ENCODE results near the gene TNKS1BP1. TPM values are rescaled to one million over a fixed set of nuclear protein-coding genes. Genes with fewer than 3 reads are reported as not detected.
A peak's percentile ranks its signal among the peaks of the same experiment; 100 is the strongest.

The TNKS1BP1 gene, protein sequence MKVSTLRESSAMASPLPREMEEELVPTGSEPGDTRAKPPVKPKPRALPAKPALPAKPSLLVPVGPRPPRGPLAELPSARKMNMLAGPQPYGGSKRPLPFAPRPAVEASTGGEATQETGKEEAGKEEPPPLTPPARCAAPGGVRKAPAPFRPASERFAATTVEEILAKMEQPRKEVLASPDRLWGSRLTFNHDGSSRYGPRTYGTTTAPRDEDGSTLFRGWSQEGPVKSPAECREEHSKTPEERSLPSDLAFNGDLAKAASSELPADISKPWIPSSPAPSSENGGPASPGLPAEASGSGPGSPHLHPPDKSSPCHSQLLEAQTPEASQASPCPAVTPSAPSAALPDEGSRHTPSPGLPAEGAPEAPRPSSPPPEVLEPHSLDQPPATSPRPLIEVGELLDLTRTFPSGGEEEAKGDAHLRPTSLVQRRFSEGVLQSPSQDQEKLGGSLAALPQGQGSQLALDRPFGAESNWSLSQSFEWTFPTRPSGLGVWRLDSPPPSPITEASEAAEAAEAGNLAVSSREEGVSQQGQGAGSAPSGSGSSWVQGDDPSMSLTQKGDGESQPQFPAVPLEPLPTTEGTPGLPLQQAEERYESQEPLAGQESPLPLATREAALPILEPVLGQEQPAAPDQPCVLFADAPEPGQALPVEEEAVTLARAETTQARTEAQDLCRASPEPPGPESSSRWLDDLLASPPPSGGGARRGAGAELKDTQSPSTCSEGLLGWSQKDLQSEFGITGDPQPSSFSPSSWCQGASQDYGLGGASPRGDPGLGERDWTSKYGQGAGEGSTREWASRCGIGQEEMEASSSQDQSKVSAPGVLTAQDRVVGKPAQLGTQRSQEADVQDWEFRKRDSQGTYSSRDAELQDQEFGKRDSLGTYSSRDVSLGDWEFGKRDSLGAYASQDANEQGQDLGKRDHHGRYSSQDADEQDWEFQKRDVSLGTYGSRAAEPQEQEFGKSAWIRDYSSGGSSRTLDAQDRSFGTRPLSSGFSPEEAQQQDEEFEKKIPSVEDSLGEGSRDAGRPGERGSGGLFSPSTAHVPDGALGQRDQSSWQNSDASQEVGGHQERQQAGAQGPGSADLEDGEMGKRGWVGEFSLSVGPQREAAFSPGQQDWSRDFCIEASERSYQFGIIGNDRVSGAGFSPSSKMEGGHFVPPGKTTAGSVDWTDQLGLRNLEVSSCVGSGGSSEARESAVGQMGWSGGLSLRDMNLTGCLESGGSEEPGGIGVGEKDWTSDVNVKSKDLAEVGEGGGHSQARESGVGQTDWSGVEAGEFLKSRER (N-terminal part only)
- polyA plus RNA-seq (2011; rRNA removed) (51.1 and 73.7 TPM in 2 replicates), polyA minus RNA-seq (2011; rRNA and poly(A)+ RNA removed) (60.0 and 61.6 TPM in 2 replicates)

DNA sequence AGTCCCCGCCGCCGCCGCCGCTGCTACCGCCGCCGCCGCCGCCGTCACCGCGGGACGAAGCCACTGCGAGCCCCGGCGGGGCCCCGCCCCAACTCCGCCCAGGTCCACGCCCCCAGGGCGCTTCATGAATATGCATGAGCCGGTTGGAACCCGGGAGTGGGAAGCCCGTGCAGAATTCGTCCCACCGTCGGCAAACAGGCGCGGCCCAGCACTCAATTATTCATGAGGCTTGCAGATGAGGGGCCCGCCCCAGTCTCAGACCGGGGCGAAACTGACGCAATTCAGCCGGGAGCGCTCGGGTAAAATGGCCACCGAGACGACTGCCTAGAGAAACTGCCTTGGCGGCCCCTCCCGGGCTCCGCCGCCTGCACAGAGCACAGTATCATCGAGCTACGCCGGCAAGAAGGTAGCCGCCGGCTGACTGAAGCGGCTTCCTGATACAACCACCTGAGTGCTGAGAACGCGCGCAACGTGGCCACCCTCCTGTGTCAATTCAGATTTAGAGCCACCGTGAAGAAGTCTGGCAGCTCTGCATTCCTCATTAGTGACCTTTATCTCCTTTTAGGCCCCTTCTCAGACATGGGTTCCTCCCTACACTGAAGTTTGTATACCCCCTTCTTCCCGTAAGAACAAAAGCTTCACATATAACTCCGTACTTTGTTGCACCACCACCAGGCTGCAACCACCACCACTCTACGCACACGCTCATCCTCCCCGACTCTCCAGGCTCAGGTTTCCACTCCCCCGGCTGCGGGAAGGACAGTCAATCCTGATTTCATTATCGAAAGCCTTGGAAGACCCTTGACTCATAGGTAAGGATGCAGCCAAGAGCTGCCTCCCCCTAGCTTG is at the start of gene TNKS1BP1:
Gene TNKS1BP1, minus strand, starts transcription at position 67 of the 849 bp plus-strand sequence. CDS start 3,067 bp downstream, outside the sequence.
- CTCF ChIA-PET = interaction anchor here (0.8 to 1.4 kb wide), 3 partner anchors 20 to 168 kb away, joined by 3 to 5 read pairs (median 4); no protein-coding TSS in a partner anchor
- H3K4me3 ChIP-seq (ENCODE audit: low read depth, low read length) = peak within 1 kb of the TSS; percentile 82
- peaks cover 32% of the 10 kb centered on the region for H3K36me3 ChIP-seq (ENCODE audit: control insufficient read depth, insufficient read depth, low read length)
- TF ChIP-seq, protein P1, sequence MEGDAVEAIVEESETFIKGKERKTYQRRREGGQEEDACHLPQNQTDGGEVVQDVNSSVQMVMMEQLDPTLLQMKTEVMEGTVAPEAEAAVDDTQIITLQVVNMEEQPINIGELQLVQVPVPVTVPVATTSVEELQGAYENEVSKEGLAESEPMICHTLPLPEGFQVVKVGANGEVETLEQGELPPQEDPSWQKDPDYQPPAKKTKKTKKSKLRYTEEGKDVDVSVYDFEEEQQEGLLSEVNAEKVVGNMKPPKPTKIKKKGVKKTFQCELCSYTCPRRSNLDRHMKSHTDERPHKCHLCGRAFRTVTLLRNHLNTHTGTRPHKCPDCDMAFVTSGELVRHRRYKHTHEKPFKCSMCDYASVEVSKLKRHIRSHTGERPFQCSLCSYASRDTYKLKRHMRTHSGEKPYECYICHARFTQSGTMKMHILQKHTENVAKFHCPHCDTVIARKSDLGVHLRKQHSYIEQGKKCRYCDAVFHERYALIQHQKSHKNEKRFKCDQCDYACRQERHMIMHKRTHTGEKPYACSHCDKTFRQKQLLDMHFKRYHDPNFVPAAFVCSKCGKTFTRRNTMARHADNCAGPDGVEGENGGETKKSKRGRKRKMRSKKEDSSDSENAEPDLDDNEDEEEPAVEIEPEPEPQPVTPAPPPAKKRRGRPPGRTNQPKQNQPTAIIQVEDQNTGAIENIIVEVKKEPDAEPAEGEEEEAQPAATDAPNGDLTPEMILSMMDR (IDR thresholded peaks at IDR 0.05; ENCODE audit: insufficient read depth, low read depth, low read length) = no peak
- DNase-seq (ENCODE audit: low read depth) = peak; percentile 88
- POLR2A ChIA-PET = interaction anchor here (0.6 to 0.7 kb wide), 2 partner anchors 32 to 70 kb away, joined by 4 to 6 read pairs; no protein-coding TSS in a partner anchor
- H3K27me3 ChIP-seq (ENCODE audit: control insufficient read depth, insufficient read depth, low read length) = no peaks in the 10 kb centered on the region

DNA sequence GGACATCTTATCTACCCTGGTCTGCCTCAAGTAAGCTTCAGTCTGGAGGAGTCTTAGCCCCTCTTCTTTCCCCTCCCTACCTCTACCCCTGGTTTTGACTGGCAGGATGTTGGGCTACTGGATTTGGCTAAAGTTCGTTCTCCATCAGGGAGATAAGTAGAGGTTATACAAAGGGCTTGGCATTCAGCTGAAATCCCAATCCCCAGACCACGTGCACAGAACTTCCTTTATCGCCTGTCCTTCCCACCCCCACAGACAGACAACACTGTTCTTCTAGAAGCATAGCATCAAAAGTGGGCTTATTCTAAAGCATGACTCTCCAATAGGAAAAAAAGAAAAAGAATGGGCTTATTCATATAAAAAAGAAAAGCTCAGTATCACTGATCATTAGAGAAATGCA is 48.4 kb upstream of the TNKS1BP1 start:
- POLR2A ChIA-PET = no interaction called here
- Histone ChIP-seq H3K27me3 (ENCODE audit: control insufficient read depth, insufficient read depth, low read length) (peaks cover 2% of the 10 kb centered on the region; the same call in 1 of the 2 replicates), H3K36me3 (ENCODE audit: control insufficient read depth, insufficient read depth, low read length) (no peaks in the 10 kb centered on the region), H3K4me3 (ENCODE audit: low read depth, low read length) (no peak overlapping the region)
- TF ChIP-seq, protein P1 (IDR thresholded peaks at IDR 0.05; ENCODE audit: insufficient read depth, low read depth, low read length) = no peak
- CTCF ChIA-PET = interaction anchor here (1.2 to 1.8 kb wide), 2 partner anchors 11 to 27 kb away, joined by 3 to 5 read pairs; no protein-coding TSS in a partner anchor
- no peak for DNase-seq (ENCODE audit: low read depth)

DNA sequence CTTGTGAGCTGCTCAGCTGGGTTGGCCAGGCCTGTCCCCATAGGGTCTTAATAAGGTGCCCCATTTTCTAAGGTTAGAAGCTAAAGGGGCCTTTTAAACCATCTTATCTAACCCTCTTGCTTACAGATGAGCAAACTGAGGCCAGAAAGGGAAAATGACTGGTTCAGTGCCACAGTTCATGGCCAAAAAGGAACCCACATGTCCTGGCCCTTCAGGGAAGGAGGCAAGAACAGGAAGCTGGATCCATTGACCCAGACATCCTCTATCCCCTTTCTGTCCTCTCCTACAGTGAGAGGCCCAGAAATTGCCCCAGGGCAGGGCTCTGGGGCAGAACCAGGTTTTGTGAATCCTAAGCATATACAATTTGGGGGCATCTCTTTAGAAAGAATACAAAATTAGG is 46.2 kb upstream of the TNKS1BP1 start:
- no peak for DNase-seq (ENCODE audit: low read depth)
- no peaks in the 10 kb centered on the region for H3K36me3 ChIP-seq (ENCODE audit: control insufficient read depth, insufficient read depth, low read length)
- ChIA-PET CTCF (interaction anchor here (1.0 to 2.0 kb wide), 3 partner anchors 9 to 21 kb away, joined by 3 to 7 read pairs (median 3); no protein-coding TSS in a partner anchor), POLR2A (no interaction called here)
- no peaks in the 10 kb centered on the region for H3K27me3 ChIP-seq (ENCODE audit: control insufficient read depth, insufficient read depth, low read length)
- H3K4me3 ChIP-seq (ENCODE audit: low read depth, low read length) = no peak overlapping the region
- TF ChIP-seq, protein P1 (IDR thresholded peaks at IDR 0.05; ENCODE audit: insufficient read depth, low read depth, low read length) = no peak

DNA sequence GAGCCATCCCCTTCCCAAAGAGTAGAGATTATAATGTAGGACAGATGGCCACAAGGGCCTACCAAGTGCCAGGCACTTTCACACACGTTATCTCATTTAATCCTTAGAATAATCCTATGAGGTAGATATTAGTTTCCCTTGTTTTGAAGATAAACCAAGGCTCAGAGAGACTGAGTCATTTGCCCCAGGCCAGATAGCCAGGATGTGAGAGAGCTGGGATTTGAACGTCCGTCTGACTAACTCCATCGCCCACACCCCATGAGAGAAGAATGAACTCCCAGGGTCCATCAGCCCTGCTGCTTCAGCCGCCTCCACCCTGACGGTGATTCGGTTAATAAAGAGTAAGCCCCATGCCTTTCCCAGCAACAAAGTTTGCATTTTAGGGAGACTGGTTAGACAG is 45.5 kb upstream of the TNKS1BP1 start:
- Histone ChIP-seq H3K27me3 (ENCODE audit: control insufficient read depth, insufficient read depth, low read length) (no peaks in the 10 kb centered on the region), H3K36me3 (ENCODE audit: control insufficient read depth, insufficient read depth, low read length) (no peaks in the 10 kb centered on the region), H3K4me3 (ENCODE audit: low read depth, low read length) (no peak overlapping the region)
- ChIA-PET CTCF (interaction anchor here (1.0 to 2.0 kb wide), 3 partner anchors 9 to 21 kb away, joined by 3 to 7 read pairs (median 3); no protein-coding TSS in a partner anchor), POLR2A (no interaction called here)
- DNase-seq (ENCODE audit: low read depth) = peak; percentile 32
- TF ChIP-seq, protein P1 (IDR thresholded peaks at IDR 0.05; ENCODE audit: insufficient read depth, low read depth, low read length) = no peak
